Sigmoid colon (tissue), 7 donors: ENCODE results near the gene CHID1. TPM values are rescaled to one million over a fixed set of nuclear protein-coding genes. Genes with fewer than 3 reads are reported as not detected.

Experiments used
- DNase-seq: peaks from one replicate; pipeline ENCODE4 v3.0.0-alpha.2; 2019
- H3K27ac ChIP-seq, 4 donors: fragments of 200-600 bp; sonication (generic); one replicate each; pipeline ENCODE4 v1.5.1; 2016 to 2019; ENCODE audit warnings: mild to moderate bottlenecking in 1 of 4
- H3K27me3 ChIP-seq, 3 donors: fragments of 200-600 bp; sonication (generic); one replicate each; pipeline ENCODE4 v1.5.1; 2019; ENCODE audit warnings: mild to moderate bottlenecking in 1 of 3
- H3K36me3 ChIP-seq, 4 donors: fragments of 200-600 bp; sonication (generic); one replicate each; pipeline ENCODE4 v1.5.1; 2016 to 2019
- H3K4me1 ChIP-seq, 4 donors: fragments of 200-600 bp; sonication (generic); one replicate each; pipeline ENCODE4 v1.5.1; 2017 to 2019
- H3K4me3 ChIP-seq, 4 donors: fragments of 200-600 bp; sonication (generic); one replicate each; pipeline ENCODE4 v1.5.1; 2017 to 2019; ENCODE audit warnings: mild to moderate bottlenecking in 2 of 4, moderate library complexity in 1 of 4
- H3K9me3 ChIP-seq, 4 donors: fragments of 200-600 bp in 3 of 4; sonication (generic) in 3 of 4; one replicate each; pipeline versions ENCODE4 v1.5.1 to v1.6.1; 2013 to 2019
- EP300 ChIP-seq, 4 donors: sonication (generic); formaldehyde crosslinking; IDR thresholded peaks; one replicate each; pipeline ENCODE4 v1.6.1; 2017; ENCODE audit warnings: antibody characterized with exemption in 4 of 4
- POLR2A ChIP-seq, 2 donors: fragments of 450-650 bp; IDR thresholded peaks; one replicate each; pipeline ENCODE4 v1.6.1; 2016; ENCODE audit warnings: antibody characterized with exemption in 2 of 2, mild to moderate bottlenecking in 2 of 2, moderate library complexity in 2 of 2
- POLR2AphosphoS5 ChIP-seq, 4 donors: sonication (generic); formaldehyde crosslinking; IDR thresholded peaks; one replicate each; pipeline ENCODE4 v1.6.1; 2017; ENCODE audit warnings: antibody characterized with exemption in 4 of 4
- WGBS, 2 donors: extraction: QIAGEN DNeasy Blood & Tissue Kit; methylation state at CpG; one replicate each; pipeline ENCODE4 v1.1.7; 2013; 5-methylcytosine and 5-hydroxymethylcytosine counted together
- intact Hi-C: fragments of 100-400 bp; cut with DNase I; formaldehyde crosslinking; loops from one replicate; pipeline ENCODE4 v1.15.1; 2023
- polyA plus RNA-seq, 3 donors: library from polyadenylated mRNA; stranded (reverse); fragments of 200-250 nt; gene quantifications; one replicate each; pipeline ENCODE4 v1.2.3, GENCODE V29; 2013
- total RNA-seq, 4 donors: library from RNA; depleted of rRNA; stranded (reverse); fragments of >200 nt; gene quantifications; one replicate each; pipeline ENCODE4 v1.1.0, GENCODE V29; 2016
- TF ChIP-seq, protein P1 (sequence below), 4 experiments: fragments of 450-650 bp in 3 of 4; fragments of 200-600 bp in 1 of 4; IDR thresholded peaks; one replicate each; pipeline ENCODE4 v1.5.1; 2016 to 2019; ENCODE audit warnings: antibody characterized with exemption in 4 of 4, mild to moderate bottlenecking in 3 of 4, moderate library complexity in 2 of 4
- donor health status: healthy with polysubstance abuse.
- donor health status: Bipolar disorder and iron deficiency.
- donor health status: healthy.

CHID1 gene
- total and polyA plus RNA-seq, 7 donors, result 16.9 to 52.3 (median 47.1) TPM

DNA sequence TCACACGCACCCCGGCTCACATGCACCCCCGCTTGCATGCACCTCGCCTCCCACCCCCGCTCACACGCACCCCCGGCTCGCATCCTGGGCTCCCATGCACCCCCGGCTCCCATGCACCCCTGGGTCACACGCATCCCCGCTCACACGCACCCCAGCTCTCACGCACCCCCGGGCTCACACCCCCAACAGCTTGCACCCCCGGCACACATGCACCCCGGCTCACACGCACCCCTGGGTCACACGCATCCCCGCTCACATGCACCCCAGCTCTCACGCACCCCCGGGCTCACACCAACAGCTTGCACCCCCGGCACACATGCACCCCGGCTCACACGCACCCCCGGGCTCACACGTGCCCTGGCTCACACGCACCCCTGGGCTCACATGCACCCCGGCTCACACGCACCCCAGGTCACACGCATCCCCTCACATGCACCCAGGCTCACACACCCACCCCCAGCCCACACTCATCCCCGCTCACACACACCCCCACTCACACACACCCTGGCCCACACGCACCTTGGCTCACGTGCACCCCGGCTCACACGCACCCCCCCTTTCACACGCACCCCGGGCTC is 51.8 kb downstream of the CHID1 start:
- intact Hi-C loops, result no loop called here
- H3K9me3 ChIP-seq, result no peaks in the 10 kb centered on the region
- TF ChIP-seq EP300 (IDR thresholded peaks at IDR 0.05) (no peak), POLR2A (IDR thresholded peaks at IDR 0.05) (no peak), POLR2AphosphoS5 (IDR thresholded peaks at IDR 0.05) (no peak)
- TF ChIP-seq, protein P1, sequence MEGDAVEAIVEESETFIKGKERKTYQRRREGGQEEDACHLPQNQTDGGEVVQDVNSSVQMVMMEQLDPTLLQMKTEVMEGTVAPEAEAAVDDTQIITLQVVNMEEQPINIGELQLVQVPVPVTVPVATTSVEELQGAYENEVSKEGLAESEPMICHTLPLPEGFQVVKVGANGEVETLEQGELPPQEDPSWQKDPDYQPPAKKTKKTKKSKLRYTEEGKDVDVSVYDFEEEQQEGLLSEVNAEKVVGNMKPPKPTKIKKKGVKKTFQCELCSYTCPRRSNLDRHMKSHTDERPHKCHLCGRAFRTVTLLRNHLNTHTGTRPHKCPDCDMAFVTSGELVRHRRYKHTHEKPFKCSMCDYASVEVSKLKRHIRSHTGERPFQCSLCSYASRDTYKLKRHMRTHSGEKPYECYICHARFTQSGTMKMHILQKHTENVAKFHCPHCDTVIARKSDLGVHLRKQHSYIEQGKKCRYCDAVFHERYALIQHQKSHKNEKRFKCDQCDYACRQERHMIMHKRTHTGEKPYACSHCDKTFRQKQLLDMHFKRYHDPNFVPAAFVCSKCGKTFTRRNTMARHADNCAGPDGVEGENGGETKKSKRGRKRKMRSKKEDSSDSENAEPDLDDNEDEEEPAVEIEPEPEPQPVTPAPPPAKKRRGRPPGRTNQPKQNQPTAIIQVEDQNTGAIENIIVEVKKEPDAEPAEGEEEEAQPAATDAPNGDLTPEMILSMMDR (IDR thresholded peaks at IDR 0.05), result no peak
- no peak overlapping the region for H3K4me3 ChIP-seq
- no peak for DNase-seq
- no peak overlapping the region for H3K27ac ChIP-seq
- WGBS, 2 donors, result 81 to 92% methylated on average over 37 of the region's 37 CpGs
- no peaks in the 10 kb centered on the region for H3K27me3 ChIP-seq
- H3K36me3 ChIP-seq, result peaks cover 0 to 18% (median 0%) of the 10 kb centered on the region in 4 donors
- H3K4me1 ChIP-seq, result peaks cover 0 to 28% (median 20%) of the 10 kb centered on the region in 4 donors

DNA sequence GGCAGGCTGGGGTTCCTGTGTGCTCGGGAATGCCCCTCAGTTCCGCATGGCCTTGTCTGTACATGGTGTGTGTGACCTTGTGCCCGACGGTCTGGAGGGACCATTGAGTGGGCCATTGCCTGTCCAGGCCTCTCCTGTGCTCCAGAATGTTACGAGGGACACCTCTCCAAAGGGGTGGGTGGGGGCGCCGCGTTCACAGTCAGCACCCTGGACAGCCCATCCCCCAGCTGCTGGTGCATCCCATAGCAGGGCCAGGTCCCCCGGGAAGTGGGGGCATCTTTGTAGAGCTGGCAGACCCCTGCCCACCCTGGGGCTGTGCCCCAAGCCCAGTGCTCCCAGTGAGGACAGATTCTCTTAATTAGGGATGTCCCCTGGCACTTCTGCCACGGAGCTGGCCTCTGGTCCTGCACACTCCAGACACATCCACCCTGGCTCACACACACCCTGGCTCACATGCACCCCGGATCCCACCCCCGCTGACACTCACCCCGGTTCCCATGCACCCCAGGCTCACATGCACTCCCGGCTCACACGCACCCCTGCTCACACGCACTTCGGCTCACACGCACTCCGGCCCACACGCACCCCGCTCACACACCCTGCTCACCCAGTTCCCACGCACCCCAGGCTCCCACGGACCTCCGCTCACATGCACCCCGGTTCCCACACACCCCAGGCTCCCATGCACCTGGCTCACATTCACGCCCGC is 52.4 kb downstream of the CHID1 start:
- Histone ChIP-seq H3K4me1 (peaks cover 0 to 28% (median 20%) of the 10 kb centered on the region in 4 donors), H3K4me3 (no peak overlapping the region), H3K27me3 (no peaks in the 10 kb centered on the region), H3K36me3 (peaks cover 0 to 13% (median 0%) of the 10 kb centered on the region in 4 donors), H3K27ac (no peak overlapping the region), H3K9me3 (no peaks in the 10 kb centered on the region)
- 77 to 86% methylated on average over 27 of the region's 27 CpGs for WGBS, 2 donors
- intact Hi-C loops, result no loop called here
- TF ChIP-seq POLR2A (IDR thresholded peaks at IDR 0.05), result no peak
- no peak for TF ChIP-seq EP300 (IDR thresholded peaks at IDR 0.05)
- no peak for TF ChIP-seq POLR2AphosphoS5 (IDR thresholded peaks at IDR 0.05)
- TF ChIP-seq, protein P1 (IDR thresholded peaks at IDR 0.05), result no peak
- DNase-seq, result no peak

DNA sequence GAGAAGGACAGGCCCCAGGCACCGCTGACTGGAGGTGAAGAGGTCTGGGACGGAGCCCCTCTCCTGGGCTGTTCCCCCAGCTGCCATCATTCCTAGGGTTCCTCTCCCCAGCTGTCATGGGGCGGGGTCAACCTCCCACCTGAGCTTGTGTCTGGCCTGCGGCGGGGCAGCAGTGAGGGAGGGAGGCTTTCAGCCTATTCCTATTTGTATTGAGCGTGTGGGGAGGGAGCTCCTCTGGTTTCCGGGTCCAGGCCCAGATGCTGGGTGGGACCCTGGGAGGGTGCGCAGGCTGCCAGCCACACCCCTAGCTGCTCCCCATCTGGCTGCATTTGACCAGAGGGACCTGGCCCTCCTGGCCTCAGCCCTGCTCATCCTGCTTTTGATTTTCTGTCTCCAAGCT is 54.2 kb downstream of the CHID1 start:
- no peaks in the 10 kb centered on the region for H3K9me3 ChIP-seq
- no peak overlapping the region for H3K27ac ChIP-seq
- intact Hi-C loops, result no loop called here
- no peaks in the 10 kb centered on the region for H3K27me3 ChIP-seq
- no peak for DNase-seq
- peaks cover 0 to 20% (median 16%) of the 10 kb centered on the region in 4 donors for H3K4me1 ChIP-seq
- H3K36me3 ChIP-seq, result peaks cover 0 to 7% (median 0%) of the 10 kb centered on the region in 4 donors
- no peak for TF ChIP-seq POLR2AphosphoS5 (IDR thresholded peaks at IDR 0.05)
- TF ChIP-seq, protein P1 (IDR thresholded peaks at IDR 0.05), result no peak
- no peak for TF ChIP-seq EP300 (IDR thresholded peaks at IDR 0.05)
- TF ChIP-seq POLR2A (IDR thresholded peaks at IDR 0.05), result no peak
- 41 to 67% methylated on average over 8 of the region's 8 CpGs for WGBS, 2 donors
- no peak overlapping the region for H3K4me3 ChIP-seq

DNA sequence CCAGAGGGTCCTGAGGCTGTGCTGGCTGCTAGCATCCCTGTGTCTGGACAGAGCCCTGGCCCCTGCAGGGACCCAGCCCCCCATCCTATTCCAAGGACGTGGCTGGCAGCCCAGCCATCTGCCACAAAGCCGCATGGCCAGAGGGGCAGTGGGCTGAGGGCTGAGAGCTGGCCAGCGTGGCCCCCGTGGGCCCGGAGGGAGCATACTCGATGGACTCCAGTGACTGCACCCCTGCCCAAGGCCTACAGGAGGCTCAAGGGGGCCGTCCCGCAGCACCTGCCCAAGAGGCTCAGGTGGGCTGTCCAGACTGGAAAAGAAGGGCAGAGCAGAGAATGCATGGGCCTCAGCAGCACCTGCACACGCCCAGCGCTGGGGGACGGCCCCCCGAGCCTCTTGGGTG is 54.8 kb downstream of the CHID1 start:
- TF ChIP-seq, protein P1 (IDR thresholded peaks at IDR 0.05), result no peak
- TF ChIP-seq POLR2AphosphoS5 (IDR thresholded peaks at IDR 0.05) (no peak), EP300 (IDR thresholded peaks at IDR 0.05) (no peak), POLR2A (IDR thresholded peaks at IDR 0.05) (no peak)
- Histone ChIP-seq H3K4me1 (peaks cover 0 to 26% (median 21%) of the 10 kb centered on the region in 4 donors), H3K27me3 (no peaks in the 10 kb centered on the region), H3K27ac (no peak overlapping the region), H3K9me3 (no peaks in the 10 kb centered on the region), H3K4me3 (no peak overlapping the region), H3K36me3 (peaks cover 0 to 7% (median 0%) of the 10 kb centered on the region in 4 donors)
- intact Hi-C loops, result no loop called here
- 82 to 88% methylated on average over 12 of the region's 12 CpGs for WGBS, 2 donors
- DNase-seq, result no peak
